PFSK-1 (cell line): Measurements from ENCODE around the gene SLMAP.

ENCODE experiments used
- FOXP2 ChIP-seq: optimal IDR thresholded peaks from 2 replicates; pipeline ENCODE3; 2011; ENCODE audit warnings: borderline replicate concordance, control low read depth, inconsistent platforms; ENCODE audit not compliant: insufficient read depth; ENCODE audit errors: extremely low read length, extremely low read depth
- POLR2AphosphoS5 ChIP-seq: IDR thresholded peaks from 2 replicates; pipeline ENCODE4 v1.6.1; 2012; ENCODE audit warnings: low read depth, mild to moderate bottlenecking, control low read depth, low read length, moderate library complexity
- SIN3A ChIP-seq: IDR thresholded peaks from 2 replicates; pipeline ENCODE4 v1.6.1; 2012; ENCODE audit warnings: mild to moderate bottlenecking, low read length, moderate library complexity, borderline replicate concordance; ENCODE audit not compliant: insufficient read depth
- TAF1 ChIP-seq: IDR thresholded peaks from 2 replicates; pipeline ENCODE4 v1.6.1; 2012; ENCODE audit warnings: low read length, control low read depth, borderline replicate concordance; ENCODE audit not compliant: insufficient read depth
- TF ChIP-seq, protein P1 (sequence below), 2 experiments: IDR thresholded peaks; 2 replicates each; pipeline versions ENCODE4 v1.6.1 to v1.8.0; 2011 to 2012; ENCODE audit warnings: low read depth in 2 of 2, low read length in 2 of 2, control low read depth in 1 of 2, inconsistent platforms in 1 of 2, mild to moderate bottlenecking in 1 of 2, moderate library complexity in 1 of 2; ENCODE audit not compliant: insufficient read depth in 1 of 2

The SLMAP gene

DNA sequence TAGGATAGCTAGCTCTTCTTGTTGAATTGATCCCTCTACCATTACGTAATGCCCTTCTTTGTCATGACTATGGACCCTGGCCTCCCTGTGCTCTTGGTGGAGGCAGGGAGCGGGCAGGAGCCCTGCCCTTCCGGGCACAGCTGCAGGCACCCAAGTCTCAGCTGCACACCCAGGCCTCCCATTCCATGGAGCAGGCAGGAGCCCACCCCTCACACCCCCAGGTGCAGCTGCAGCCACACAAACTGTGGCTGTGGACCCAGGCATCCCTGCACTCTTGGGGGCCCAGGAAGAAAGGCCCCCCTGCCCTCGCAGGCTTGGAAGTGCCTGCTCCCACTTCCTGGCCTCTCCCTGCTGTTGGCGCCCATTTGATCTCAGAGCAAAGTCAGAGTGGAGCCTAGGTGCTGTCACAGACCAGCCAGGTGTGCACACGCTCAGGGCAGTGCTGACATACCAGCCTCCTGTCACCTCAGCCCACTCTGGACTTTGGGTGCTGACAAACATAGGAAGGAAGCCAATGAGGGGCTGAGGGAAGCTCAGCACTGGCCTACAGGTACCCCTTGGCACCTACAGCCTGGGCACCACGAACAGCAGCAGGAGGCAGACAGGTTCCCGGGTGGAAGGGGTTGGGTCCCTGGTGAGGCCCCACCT, 53.0 kb downstream of the SLMAP start:
- TF ChIP-seq TAF1 (no peak), FOXP2 (no peak)

DNA sequence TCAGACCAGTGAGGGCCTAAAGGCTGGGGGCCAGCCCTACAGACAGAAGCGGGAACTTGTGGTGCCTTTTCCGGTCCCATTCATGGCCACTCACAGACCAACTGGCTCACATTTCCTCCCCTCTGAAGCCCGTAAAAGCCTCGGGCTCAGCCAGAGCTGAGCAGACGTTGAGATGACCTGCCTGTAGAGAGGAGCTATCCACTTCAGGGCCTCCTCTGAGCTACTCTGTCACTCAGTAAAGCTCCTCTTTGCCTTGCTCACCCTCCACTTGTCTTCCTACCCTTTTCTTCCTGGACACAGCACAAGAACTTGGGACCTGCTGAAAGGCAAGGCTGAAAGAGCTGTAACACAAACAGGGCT, 53.5 kb downstream of the SLMAP start:
- TF ChIP-seq POLR2AphosphoS5 (no peak), SIN3A (no peak), TAF1 (no peak), FOXP2 (no peak)
- TF ChIP-seq, protein P1, sequence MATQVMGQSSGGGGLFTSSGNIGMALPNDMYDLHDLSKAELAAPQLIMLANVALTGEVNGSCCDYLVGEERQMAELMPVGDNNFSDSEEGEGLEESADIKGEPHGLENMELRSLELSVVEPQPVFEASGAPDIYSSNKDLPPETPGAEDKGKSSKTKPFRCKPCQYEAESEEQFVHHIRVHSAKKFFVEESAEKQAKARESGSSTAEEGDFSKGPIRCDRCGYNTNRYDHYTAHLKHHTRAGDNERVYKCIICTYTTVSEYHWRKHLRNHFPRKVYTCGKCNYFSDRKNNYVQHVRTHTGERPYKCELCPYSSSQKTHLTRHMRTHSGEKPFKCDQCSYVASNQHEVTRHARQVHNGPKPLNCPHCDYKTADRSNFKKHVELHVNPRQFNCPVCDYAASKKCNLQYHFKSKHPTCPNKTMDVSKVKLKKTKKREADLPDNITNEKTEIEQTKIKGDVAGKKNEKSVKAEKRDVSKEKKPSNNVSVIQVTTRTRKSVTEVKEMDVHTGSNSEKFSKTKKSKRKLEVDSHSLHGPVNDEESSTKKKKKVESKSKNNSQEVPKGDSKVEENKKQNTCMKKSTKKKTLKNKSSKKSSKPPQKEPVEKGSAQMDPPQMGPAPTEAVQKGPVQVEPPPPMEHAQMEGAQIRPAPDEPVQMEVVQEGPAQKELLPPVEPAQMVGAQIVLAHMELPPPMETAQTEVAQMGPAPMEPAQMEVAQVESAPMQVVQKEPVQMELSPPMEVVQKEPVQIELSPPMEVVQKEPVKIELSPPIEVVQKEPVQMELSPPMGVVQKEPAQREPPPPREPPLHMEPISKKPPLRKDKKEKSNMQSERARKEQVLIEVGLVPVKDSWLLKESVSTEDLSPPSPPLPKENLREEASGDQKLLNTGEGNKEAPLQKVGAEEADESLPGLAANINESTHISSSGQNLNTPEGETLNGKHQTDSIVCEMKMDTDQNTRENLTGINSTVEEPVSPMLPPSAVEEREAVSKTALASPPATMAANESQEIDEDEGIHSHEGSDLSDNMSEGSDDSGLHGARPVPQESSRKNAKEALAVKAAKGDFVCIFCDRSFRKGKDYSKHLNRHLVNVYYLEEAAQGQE (IDR thresholded peaks at IDR 0.05; ENCODE audit: insufficient read depth in 1 of 2, low read depth in 2 of 2, low read length in 2 of 2) = no peak

DNA sequence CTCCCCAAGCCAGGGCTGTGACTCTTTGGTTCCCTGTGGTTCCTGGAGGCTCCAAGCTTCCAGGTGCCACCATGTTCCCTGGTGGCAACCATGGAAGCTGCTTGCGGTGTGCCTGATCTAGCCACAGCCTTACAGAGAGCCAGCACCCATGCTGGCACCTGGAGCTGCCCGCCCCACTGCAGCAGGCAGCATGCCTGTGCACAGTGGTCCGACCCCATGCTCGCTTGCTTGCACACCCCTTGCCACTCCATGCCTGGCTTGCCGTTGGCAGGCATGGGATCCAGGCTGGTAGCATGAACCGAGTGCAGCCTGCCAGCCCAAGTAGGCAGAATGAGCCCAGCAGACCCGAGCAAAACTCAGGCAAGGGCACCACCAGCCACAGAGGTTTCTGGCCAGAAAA, 53.9 kb downstream of the SLMAP start:
- TF ChIP-seq FOXP2 (no peak), SIN3A (no peak), POLR2AphosphoS5 (no peak), TAF1 (no peak)
- TF ChIP-seq, protein P1 (IDR thresholded peaks at IDR 0.05; ENCODE audit: insufficient read depth in 1 of 2, low read depth in 2 of 2, low read length in 2 of 2) = no peak

- TF ChIP-seq POLR2AphosphoS5 (no peak), FOXP2 (no peak), SIN3A (no peak), TAF1 (no peak)
- TF ChIP-seq, protein P1 (IDR thresholded peaks at IDR 0.05; ENCODE audit: insufficient read depth in 1 of 2, low read depth in 2 of 2, low read length in 2 of 2) = no peak
Measured at GRCh38 chr3:57810471-57811137, 54.5 kb downstream of the SLMAP start.

DNA sequence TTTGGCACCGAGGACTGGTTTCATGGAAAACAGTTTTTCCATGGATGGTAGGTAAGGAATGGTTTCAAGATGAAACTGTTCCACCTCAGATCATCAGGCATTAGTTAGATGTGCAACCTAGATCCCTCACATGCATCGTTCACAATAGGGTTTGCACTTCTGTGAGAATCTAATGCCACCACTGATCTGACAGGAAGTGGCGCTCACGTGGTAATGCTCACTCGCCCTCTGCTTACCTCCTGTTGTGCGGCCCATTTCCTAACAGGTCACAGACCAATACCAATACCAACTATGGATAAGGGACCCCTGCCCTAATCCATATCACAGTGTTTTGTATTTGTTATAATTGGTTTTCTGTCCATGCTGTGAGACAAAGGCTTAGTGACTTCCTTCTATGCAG, 58.9 kb downstream of the SLMAP start:
- TF ChIP-seq FOXP2 (no peak), SIN3A (no peak), POLR2AphosphoS5 (no peak), TAF1 (no peak)
- TF ChIP-seq, protein P1 (IDR thresholded peaks at IDR 0.05; ENCODE audit: insufficient read depth in 1 of 2, low read depth in 2 of 2, low read length in 2 of 2) = no peak
